ENCODE data around the gene NUMB. TPM values are rescaled to one million over a fixed set of nuclear protein-coding genes. Genes with fewer than 3 reads are reported as not detected.

The NUMB gene
- total RNA-seq, 1 experiment from 2014 or later: 42.0 TPM

GRCh38 chr14:73307261-73307660, 151.1 kb downstream of the NUMB start (continued):
- TF ChIP-seq ZNF425 (CRISPR knock-in tag; conservative IDR thresholded peaks at IDR 0.05) (no peak), EMX1 (CRISPR knock-in tag; IDR thresholded peaks at IDR 0.05) (no peak), ATF3 (CRISPR knock-in tag; conservative IDR thresholded peaks at IDR 0.05) (no peak)

DNA sequence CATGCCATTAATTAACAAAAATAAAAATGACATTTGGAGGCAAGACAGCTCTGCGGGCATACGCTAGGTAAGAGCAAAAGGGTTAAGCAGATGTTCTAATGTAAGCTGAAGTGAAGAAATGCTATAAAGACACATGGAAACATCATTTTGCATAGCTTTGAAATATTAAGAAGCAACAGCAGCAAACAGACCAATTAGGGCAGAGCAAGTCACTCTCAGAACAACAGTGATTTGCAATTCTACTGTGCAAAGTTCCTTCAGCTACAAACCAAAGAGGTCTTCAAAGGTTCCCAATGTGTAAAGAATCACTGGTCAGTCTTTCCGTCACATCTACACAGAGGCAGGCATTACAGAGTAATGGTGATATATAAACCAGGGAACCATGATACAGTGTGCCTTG, 152.8 kb downstream of the NUMB start:
- POLR2A ChIA-PET: no interaction called here
- CTCF ChIA-PET: interaction anchor here (3.4 kb wide), 1 partner anchor 11 kb away, joined by 31 read pairs; no protein-coding TSS in a partner anchor
- H3K27ac Mint-ChIP-seq: no peak overlapping the region
- no peaks in the 10 kb centered on the region for H3K27me3 Mint-ChIP-seq (ENCODE audit: low read depth)
- H3K36me3 Mint-ChIP-seq: no peaks in the 10 kb centered on the region; the same call in 1 of the 2 replicates
- no peak for ATAC-seq
- DNase-seq (ENCODE audit: low spot score): no peak
- H3K4me1 Mint-ChIP-seq: no peaks in the 10 kb centered on the region
- no peak for TF ChIP-seq FOXK1 (CRISPR knock-in tag; IDR thresholded peaks at IDR 0.05)
- TF ChIP-seq, protein P1, sequence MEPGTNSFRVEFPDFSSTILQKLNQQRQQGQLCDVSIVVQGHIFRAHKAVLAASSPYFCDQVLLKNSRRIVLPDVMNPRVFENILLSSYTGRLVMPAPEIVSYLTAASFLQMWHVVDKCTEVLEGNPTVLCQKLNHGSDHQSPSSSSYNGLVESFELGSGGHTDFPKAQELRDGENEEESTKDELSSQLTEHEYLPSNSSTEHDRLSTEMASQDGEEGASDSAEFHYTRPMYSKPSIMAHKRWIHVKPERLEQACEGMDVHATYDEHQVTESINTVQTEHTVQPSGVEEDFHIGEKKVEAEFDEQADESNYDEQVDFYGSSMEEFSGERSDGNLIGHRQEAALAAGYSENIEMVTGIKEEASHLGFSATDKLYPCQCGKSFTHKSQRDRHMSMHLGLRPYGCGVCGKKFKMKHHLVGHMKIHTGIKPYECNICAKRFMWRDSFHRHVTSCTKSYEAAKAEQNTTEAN (CRISPR knock-in tag; IDR thresholded peaks at IDR 0.05): no peak
- peaks cover 17% of the 10 kb centered on the region for H3K9me3 Mint-ChIP-seq
- H3K4me3 Mint-ChIP-seq: no peak overlapping the region

GRCh38 chr14:73295198-73295796, 163.0 kb downstream of the NUMB start:
- H3K36me3 Mint-ChIP-seq: peaks cover 17% of the 10 kb centered on the region
- no peaks in the 10 kb centered on the region for H3K27me3 Mint-ChIP-seq (ENCODE audit: low read depth)
- ChIA-PET CTCF (interaction anchor here (0.6 to 2.9 kb wide), 72 partner anchors 9 to 574 kb away, joined by 3 to 50 read pairs (median 4); partner anchors contain the start of genes ACOT2, NUMB, RIOX1 and ZFYVE1), POLR2A (interaction anchor here (0.6 kb wide), 4 partner anchors 66 to 575 kb away, joined by 3 to 8 read pairs (median 4); no protein-coding TSS in a partner anchor)
- H3K9me3 Mint-ChIP-seq: no peaks in the 10 kb centered on the region
- no peak overlapping the region for H3K4me3 Mint-ChIP-seq
- DNase-seq (ENCODE audit: low spot score) (no peak), ATAC-seq (no peak)
- H3K27ac Mint-ChIP-seq: no peak overlapping the region
- H3K4me1 Mint-ChIP-seq: peaks cover 11% of the 10 kb centered on the region
- TF ChIP-seq FOXK1 (CRISPR knock-in tag; IDR thresholded peaks at IDR 0.05) (no peak), E2F5 (CRISPR knock-in tag; IDR thresholded peaks at IDR 0.05) (no peak), CTCF (IDR thresholded peaks at IDR 0.05) (peak; percentile 49)

DNA sequence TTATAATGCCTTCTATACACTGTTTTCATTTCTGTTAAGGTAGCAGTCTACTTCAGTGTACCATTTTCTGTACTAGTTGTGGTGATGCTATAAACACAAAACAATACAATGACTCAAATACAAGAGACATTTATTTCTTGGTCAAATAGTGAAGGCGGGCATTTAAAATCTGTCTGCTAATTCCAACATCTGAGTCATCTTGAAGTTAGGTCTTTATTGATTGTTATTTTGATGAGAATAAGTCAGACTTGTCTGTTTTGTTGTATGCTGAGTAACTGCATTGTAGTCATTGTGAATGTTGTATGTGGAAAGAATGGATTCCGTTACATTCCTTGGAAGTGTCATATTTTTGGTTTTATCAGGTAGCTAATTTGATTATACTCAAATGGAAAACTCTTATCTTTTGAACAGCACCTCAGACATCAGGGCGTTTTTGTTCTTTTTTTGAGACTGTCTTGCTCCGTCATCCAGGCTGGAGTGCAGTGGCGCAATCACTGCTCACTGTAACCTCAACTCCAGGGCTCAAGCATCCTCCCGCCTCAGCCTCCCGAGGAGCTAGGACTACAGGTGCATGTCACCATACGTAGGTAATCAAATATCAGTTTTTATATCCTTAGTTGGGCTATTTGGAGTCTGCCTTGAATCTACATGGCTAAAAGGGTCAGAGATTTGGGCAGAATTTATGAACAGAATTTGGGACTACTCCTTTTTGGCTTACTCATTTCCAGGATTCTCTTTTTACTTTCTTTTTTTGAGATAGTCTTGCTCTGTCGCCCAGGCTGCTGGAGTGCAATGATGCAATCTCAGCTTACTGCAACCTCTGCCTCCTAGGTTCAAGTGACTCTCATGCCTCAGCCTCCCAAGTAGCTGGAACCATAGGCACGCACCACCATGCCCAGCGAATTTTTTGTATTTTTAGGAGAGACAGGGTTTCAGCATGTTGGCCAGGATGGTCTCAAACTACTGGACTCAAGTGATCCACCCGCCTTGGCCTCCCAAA, 164.3 kb downstream of the NUMB start:
- H3K4me1 Mint-ChIP-seq: peaks cover 20% of the 10 kb centered on the region
- H3K27ac Mint-ChIP-seq: no peak overlapping the region
- ATAC-seq (no peak), DNase-seq (ENCODE audit: low spot score) (no peak)
- ChIA-PET POLR2A (no interaction called here), CTCF (interaction anchor here (0.6 to 2.9 kb wide), 40 partner anchors 7 to 339 kb away, joined by 3 to 50 read pairs (median 6); partner anchors contain the start of gene NUMB)
- H3K4me3 Mint-ChIP-seq: no peak overlapping the region
- H3K27me3 Mint-ChIP-seq (ENCODE audit: low read depth): no peaks in the 10 kb centered on the region
- H3K36me3 Mint-ChIP-seq: peaks cover 17% of the 10 kb centered on the region
- H3K9me3 Mint-ChIP-seq: no peaks in the 10 kb centered on the region
- TF ChIP-seq SOX15 (CRISPR knock-in tag; IDR thresholded peaks at IDR 0.05): no peak
- TF ChIP-seq ATF1 (CRISPR knock-in tag; IDR thresholded peaks at IDR 0.05): no peak
- TF ChIP-seq, protein P2, sequence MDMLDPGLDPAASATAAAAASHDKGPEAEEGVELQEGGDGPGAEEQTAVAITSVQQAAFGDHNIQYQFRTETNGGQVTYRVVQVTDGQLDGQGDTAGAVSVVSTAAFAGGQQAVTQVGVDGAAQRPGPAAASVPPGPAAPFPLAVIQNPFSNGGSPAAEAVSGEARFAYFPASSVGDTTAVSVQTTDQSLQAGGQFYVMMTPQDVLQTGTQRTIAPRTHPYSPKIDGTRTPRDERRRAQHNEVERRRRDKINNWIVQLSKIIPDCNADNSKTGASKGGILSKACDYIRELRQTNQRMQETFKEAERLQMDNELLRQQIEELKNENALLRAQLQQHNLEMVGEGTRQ (CRISPR knock-in tag; IDR thresholded peaks at IDR 0.05): no peak
- TF ChIP-seq MXD4 (CRISPR knock-in tag; IDR thresholded peaks at IDR 0.05; ENCODE audit: borderline replicate concordance): no peak
- no peak for TF ChIP-seq EMX1 (CRISPR knock-in tag; IDR thresholded peaks at IDR 0.05)
- TF ChIP-seq GABPB1 (CRISPR knock-in tag; IDR thresholded peaks at IDR 0.05): no peak
- TF ChIP-seq ZNF121 (CRISPR knock-in tag; IDR thresholded peaks at IDR 0.05): no peak
- TF ChIP-seq KAT7 (CRISPR knock-in tag; IDR thresholded peaks at IDR 0.05; ENCODE audit: borderline replicate concordance): no peak
- TF ChIP-seq TEAD4 (CRISPR knock-in tag; IDR thresholded peaks at IDR 0.05): no peak

Measured in WTC11 (cell line).